Ovary (tissue), 9 donors: Measurements from ENCODE around the gene CLIC5. TPM values are rescaled to one million over a fixed set of nuclear protein-coding genes. Genes with fewer than 3 reads are reported as not detected.

Experiments used
- DNase-seq, 5 donors: peaks; one replicate each; pipeline ENCODE4 v3.0.0-alpha.2; 2019 to 2020
- H3K27ac ChIP-seq, 2 donors: fragments of 200-600 bp; one replicate each; pipeline versions ENCODE4 v1.5.1 to v1.8.0; 2019 to 2022
- H3K27me3 ChIP-seq: fragments of 200-600 bp; one replicate; pipeline ENCODE4 v1.8.0; 2022
- H3K36me3 ChIP-seq: fragments of 200-600 bp; sonication (generic); one replicate; pipeline ENCODE4 v1.5.1; 2019
- H3K4me1 ChIP-seq: one replicate; pipeline ENCODE4 v1.8.1; 2013; ENCODE audit warnings: mild to moderate bottlenecking, moderate library complexity; ENCODE audit not compliant: insufficient read depth
- H3K4me3 ChIP-seq: fragments of 200-600 bp; sonication (generic); one replicate; pipeline ENCODE4 v1.5.1; 2017
- H3K9me3 ChIP-seq, 2 donors: fragments of 200-600 bp in 1 of 2; sonication (generic) in 1 of 2; one replicate each; pipeline versions ENCODE4 v1.5.1 to v1.8.1; 2013 to 2019; ENCODE audit warnings: mild to moderate bottlenecking in 1 of 2, moderate library complexity in 1 of 2
- EP300 ChIP-seq: sonication (generic); formaldehyde crosslinking; IDR thresholded peaks from one replicate; pipeline ENCODE4 v1.6.1; 2017; ENCODE audit warnings: antibody characterized with exemption
- POLR2A ChIP-seq: fragments of 450-650 bp; IDR thresholded peaks from one replicate; pipeline ENCODE4 v1.6.1; 2017; ENCODE audit warnings: antibody characterized with exemption, mild to moderate bottlenecking, moderate library complexity
- WGBS, 3 donors: extraction: QIAGEN DNeasy Blood & Tissue Kit in 1 of 3; methylation state at CpG; one replicate each; pipeline versions ENCODE4 v1.1.5 to v1.1.7; 2013 to 2017; 5-methylcytosine and 5-hydroxymethylcytosine counted together
- intact Hi-C, 4 donors: fragments of 100-400 bp; cut with DNase I; formaldehyde crosslinking; loops; one replicate each; pipeline versions ENCODE4 v1.11.0 to v1.15.1; 2022 to 2023
- polyA plus RNA-seq, 2 donors: library from polyadenylated mRNA; stranded (reverse); fragments of 200-250 nt in 1 of 2; fragments of 350-450 nt in 1 of 2; fragmentation: Illumina TruSeq in 1 of 2; extraction: RNeasy Lipid Tissue Mini Kit (QIAGEN cat#74804) in 1 of 2; gene quantifications; one replicate each; pipeline ENCODE4 v1.2.3, GENCODE V29; 2013 to 2014
- total RNA-seq, 7 donors: library from RNA; depleted of rRNA in 2 of 7; stranded (reverse); fragments of >200 nt in 2 of 7; fragmentation: NEBNext Ultra II Directional in 3 of 7; extraction: Animal tissue kit (Norgen Biotek cat#: 25700) in 3 of 7; gene quantifications; one replicate each; pipeline versions ENCODE4 v1.1.0 to v1.2.4, GENCODE V29; 2016 to 2023
- TF ChIP-seq, protein P1 (sequence below), 3 donors: fragments of 450-650 bp in 2 of 3; fragments of 200-600 bp in 1 of 3; IDR thresholded peaks; one replicate each; pipeline versions ENCODE4 v1.5.1 to v1.8.0; 2016 to 2022; ENCODE audit warnings: antibody characterized with exemption in 3 of 3, mild to moderate bottlenecking in 1 of 3
- donor health status: DM: no; HTN: no; CAD: no; lungs with moderate emphysema.
- donor health status: DM: no; HTN: no; CAD: no.
- donor health status: Bipolar disorder and iron deficiency.
- donor health status: DM: yes; HTN: yes; CAD: no.
- donor health status: DM: no; HTN: no; CAD: no.
- donor health status: DM: yes; HTN: yes; CAD: no.

Gene CLIC5
- total and polyA plus RNA-seq, 9 donors, result 0.27 to 42.3 (median 2.0) TPM

GRCh38 chr6:45965792-45966191 is 49.9 kb downstream of the CLIC5 start:
- no peak for DNase-seq
- 17 to 45% (median 26%) methylated on average over 1 of the region's 1 CpG for WGBS, 3 donors
- H3K9me3 ChIP-seq, result no peaks in the 10 kb centered on the region

GRCh38 chr6:45965007-45965406 is 50.7 kb downstream of the CLIC5 start:
- peaks cover 2% of the 10 kb centered on the region for H3K4me1 ChIP-seq
- intact Hi-C loops, result no loop called here
- DNase-seq, result no peak
- TF ChIP-seq, protein P1, sequence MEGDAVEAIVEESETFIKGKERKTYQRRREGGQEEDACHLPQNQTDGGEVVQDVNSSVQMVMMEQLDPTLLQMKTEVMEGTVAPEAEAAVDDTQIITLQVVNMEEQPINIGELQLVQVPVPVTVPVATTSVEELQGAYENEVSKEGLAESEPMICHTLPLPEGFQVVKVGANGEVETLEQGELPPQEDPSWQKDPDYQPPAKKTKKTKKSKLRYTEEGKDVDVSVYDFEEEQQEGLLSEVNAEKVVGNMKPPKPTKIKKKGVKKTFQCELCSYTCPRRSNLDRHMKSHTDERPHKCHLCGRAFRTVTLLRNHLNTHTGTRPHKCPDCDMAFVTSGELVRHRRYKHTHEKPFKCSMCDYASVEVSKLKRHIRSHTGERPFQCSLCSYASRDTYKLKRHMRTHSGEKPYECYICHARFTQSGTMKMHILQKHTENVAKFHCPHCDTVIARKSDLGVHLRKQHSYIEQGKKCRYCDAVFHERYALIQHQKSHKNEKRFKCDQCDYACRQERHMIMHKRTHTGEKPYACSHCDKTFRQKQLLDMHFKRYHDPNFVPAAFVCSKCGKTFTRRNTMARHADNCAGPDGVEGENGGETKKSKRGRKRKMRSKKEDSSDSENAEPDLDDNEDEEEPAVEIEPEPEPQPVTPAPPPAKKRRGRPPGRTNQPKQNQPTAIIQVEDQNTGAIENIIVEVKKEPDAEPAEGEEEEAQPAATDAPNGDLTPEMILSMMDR (IDR thresholded peaks at IDR 0.05), result no peak
- TF ChIP-seq EP300 (no peak), POLR2A (no peak)
- no peaks in the 10 kb centered on the region for H3K27me3 ChIP-seq
- 91 to 98% (median 97%) methylated on average over 1 of the region's 1 CpG for WGBS, 3 donors
- H3K9me3 ChIP-seq, result no peaks in the 10 kb centered on the region
- H3K27ac ChIP-seq, result no peak overlapping the region
- no peak overlapping the region for H3K4me3 ChIP-seq
- no peaks in the 10 kb centered on the region for H3K36me3 ChIP-seq

More at GRCh38 chr6:45965792-45966191, 49.9 kb downstream of the CLIC5 start:
- H3K27ac ChIP-seq, result no peak overlapping the region
- no peak for TF ChIP-seq POLR2A
- no peak for TF ChIP-seq EP300
- TF ChIP-seq, protein P1 (IDR thresholded peaks at IDR 0.05), result no peak
- H3K27me3 ChIP-seq, result no peaks in the 10 kb centered on the region
- H3K4me1 ChIP-seq, result peaks cover 2% of the 10 kb centered on the region
- no peak overlapping the region for H3K4me3 ChIP-seq
- intact Hi-C loops, result no loop called here
- no peaks in the 10 kb centered on the region for H3K36me3 ChIP-seq

DNA sequence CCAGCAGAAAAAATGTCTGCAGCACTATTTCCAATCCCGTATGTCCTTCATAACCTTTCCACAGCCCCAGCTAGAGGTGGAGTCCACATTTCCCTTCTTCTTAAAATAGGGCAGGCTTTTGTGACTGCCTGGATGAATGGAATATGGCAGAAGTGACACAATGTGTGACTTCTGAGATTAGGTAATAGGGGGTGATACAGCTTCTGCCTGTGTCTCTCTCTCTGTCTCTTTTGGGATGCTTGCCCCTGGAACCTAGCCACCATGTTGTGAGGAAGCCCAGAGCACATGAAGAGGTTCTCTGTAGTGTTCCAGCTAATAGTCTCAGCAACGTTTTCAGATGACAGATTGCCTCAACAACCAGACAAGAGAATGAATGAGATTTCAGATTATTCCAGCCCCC is 51.4 kb downstream of the CLIC5 start:
- no peaks in the 10 kb centered on the region for H3K4me1 ChIP-seq
- WGBS, 3 donors, result 68 to 77% (median 75%) methylated on average over 2 of the region's 2 CpGs
- no peak overlapping the region for H3K27ac ChIP-seq
- no peak for DNase-seq
- intact Hi-C loops, result no loop called here
- H3K4me3 ChIP-seq, result no peak overlapping the region
- no peaks in the 10 kb centered on the region for H3K9me3 ChIP-seq
- H3K36me3 ChIP-seq, result no peaks in the 10 kb centered on the region
- H3K27me3 ChIP-seq, result no peaks in the 10 kb centered on the region
- TF ChIP-seq POLR2A (no peak), EP300 (no peak)
- TF ChIP-seq, protein P1 (IDR thresholded peaks at IDR 0.05), result no peak

DNA sequence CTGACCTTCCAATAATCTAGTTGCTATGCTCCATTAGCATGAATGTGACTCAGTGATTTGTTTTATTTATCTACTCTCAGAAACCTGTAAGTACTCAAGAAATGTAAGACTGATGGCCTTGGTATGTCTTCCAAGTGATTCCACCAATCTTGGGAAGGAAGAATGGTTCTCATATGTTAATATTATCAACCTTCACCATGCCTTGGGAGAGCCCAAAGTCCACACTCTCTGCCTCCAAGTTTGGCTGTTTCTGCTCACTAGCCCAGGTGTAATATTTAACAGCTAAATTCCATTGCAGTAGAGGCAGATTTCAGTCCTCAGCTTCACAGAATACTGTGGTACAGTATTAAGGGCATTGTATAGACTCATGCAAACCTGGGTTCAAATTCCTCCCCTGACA is 51.8 kb downstream of the CLIC5 start:
- TF ChIP-seq, protein P1 (IDR thresholded peaks at IDR 0.05), result no peak
- no peak for TF ChIP-seq POLR2A
- TF ChIP-seq EP300, result no peak
- intact Hi-C loops, result no loop called here
- Histone ChIP-seq H3K9me3 (no peaks in the 10 kb centered on the region), H3K4me1 (no peaks in the 10 kb centered on the region), H3K36me3 (no peaks in the 10 kb centered on the region), H3K27me3 (no peaks in the 10 kb centered on the region), H3K4me3 (no peak overlapping the region), H3K27ac (no peak overlapping the region)
- no peak for DNase-seq

DNA sequence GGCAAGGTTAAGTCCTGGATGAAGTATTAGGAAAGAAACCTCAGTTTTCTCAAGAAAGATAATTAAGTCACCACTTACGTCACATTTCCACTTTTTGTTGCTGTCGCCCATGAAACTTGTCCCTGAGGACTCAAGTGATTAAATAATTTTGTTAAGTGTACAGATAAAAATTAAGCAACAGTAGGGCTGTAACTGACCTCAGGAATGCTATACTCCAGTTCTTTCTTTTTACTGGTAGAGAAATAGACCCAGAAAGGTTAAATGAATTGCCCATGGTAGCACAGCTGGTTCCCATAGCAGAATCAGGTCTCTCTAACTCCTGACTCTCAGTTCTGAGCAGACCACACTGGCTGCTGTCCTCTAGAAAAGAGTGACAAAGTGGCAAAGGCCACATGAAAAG is 54.5 kb downstream of the CLIC5 start:
- intact Hi-C loops, result no loop called here
- no peaks in the 10 kb centered on the region for H3K9me3 ChIP-seq
- no peaks in the 10 kb centered on the region for H3K36me3 ChIP-seq
- TF ChIP-seq EP300 (no peak), POLR2A (no peak)
- TF ChIP-seq, protein P1 (IDR thresholded peaks at IDR 0.05), result no peak
- H3K27ac ChIP-seq, result no peak overlapping the region
- H3K4me3 ChIP-seq, result no peak overlapping the region
- H3K4me1 ChIP-seq, result no peaks in the 10 kb centered on the region
- no peak for DNase-seq
- H3K27me3 ChIP-seq, result no peaks in the 10 kb centered on the region
- WGBS, 3 donors, result 71 to 93% (median 82%) methylated on average over 2 of the region's 2 CpGs
